NCI-H128 (cell line): ENCODE measurements around the gene KIF18B.

ENCODE experiments used
- DNase-seq: peaks from one replicate; lab custom pipeline; 2025; ENCODE audit not compliant: unreplicated experiment; lab: John Stamatoyannopoulos, UW

KIF18B gene

DNA sequence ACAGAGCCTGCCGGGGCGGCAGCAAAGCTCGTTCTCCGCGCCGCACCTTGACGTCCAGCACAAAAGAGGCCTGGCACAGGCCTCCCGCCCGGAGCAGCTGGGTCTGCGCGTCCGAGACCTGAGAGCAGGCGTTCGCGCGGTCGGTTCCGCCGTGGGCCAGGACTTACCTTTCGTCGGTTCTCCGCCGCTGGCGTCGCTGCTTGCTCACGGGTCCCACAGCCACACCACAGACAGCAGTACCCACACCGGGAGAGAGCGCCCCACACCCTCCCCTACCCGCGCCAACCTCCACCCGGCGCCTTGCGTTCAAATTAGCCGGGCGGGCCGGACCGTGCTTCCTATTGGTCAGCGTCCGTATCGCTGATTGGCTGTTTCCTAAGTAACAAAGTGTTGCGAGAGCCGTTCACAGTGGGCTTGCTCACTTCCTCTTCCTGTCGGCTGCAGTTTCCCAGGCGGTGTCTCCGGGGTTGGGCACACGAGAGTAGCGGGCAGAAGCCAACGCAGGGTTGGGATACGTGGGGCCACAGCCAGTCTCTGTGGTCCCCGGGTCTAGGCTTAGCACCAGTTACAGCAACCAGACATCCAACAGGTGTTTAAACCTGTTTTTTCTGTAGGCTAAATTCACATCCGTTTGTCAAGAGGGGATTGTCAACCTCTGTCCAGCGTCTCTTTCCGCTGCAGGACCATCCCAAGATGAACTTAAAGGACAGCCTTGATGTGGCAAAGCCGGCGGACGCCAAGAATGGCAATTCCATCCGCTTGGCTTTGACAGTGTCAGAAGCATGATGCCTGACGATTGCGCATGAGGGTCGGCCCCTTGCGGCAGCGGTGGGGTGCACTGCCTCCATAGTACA, at the start of gene KIF18B:
Gene KIF18B, minus strand, starts transcription at position 313 of the 854 bp plus-strand sequence. CDS start 11,429 bp downstream, outside the sequence.
- peak; percentile 73 for DNase-seq

DNA sequence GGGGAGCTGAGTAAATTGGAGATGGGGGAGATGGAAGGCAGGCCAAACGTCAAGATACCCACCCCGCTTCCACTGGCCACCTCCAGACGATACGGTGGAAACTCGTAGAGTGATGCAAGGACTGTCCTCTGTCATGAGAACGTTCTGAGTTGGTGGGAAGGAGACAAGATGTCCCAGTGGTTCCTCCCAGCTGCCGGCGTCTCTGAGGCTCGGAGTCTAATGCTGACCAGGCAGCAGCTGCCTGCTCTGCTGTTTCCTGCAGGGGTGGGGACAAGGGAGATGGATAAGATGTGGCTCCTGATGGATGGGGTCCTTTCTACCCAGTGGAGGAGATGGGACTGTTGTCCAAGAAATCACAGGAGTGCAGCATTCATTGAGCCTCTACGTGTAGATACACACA, 48.7 kb upstream of the KIF18B start:
- no peak for DNase-seq

DNA sequence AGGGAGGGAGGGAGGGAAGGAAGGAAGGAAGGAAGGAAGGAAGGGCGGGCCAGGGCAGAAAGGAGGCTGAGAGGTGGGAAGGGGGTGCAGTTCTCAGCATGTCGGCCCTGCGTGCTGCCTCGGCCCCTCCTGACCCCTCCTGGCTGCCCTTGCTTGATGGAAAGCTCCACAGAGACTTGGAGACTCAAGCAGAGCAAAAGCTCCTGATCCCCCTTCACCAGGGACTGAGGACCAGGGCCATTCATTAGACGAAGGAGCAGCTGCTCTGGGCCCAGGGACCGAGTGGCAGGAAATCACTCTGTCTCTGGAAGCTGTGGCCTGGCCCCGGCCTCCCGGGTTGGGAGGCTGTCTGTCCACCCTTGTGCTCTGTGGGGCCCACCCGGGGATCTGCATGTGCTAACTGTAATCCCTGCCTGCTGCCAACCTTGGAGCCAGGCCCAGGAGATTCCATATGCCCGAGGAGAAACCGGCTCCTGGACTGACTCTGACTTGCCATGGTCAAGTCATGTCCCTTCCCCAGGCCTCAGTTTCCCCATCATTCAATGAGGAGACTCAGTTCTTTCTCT, 47.9 kb upstream of the KIF18B start:
- DNase-seq, result no peak

DNA sequence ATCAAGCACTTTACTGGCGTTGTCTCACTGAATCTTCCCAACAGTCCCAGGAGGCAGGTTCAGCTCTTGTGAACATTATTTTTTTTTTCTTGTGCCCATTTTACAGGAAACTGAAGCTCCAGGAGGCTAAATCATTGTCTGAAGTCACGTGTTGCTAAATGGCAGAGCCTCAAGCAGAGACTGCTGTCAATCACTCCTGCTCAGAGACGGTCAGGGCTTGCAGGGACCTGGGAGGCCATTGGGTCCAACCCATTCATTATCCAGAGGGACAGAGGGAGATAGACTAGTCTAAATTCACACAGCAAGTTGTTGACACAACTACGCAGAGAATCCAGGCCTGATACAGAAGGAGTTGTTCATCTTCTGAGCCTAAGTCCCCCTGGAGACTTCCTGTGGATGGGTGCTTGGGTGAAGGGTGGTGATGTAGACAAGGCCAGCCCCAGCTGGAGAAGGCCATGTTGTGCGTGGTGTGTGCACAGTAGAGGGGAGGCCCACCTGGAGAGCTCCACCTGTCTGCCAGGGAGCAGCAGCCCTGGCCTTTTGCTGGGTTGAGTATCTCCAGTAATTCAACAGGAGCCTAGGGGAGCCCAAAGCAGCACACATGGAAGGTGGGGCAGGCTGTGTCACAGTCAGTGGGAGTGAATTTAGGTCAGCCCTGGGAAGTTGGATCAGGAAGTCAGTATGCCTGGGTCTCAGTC, 44.8 kb upstream of the KIF18B start:
- DNase-seq, result no peak

DNA sequence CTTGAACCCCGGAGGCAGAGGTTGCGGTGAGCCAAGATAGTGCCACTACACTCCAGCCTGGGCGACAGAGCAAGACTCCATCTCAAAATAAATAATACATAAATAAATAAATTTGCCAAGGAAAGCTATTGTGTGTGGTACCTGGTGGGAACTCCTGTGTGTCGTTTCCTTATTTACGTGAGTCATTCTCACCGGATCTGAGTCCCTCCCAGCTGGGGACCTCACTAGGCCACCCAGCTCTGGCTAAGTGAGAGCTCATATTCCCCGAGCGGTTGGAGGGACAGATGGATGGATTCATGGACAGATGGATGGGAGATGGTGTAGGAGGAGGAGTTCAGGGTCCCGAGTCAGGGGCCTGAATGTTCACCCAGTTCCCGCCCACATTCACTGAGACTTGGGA, 43.4 kb upstream of the KIF18B start:
- DNase-seq, result no peak

DNA sequence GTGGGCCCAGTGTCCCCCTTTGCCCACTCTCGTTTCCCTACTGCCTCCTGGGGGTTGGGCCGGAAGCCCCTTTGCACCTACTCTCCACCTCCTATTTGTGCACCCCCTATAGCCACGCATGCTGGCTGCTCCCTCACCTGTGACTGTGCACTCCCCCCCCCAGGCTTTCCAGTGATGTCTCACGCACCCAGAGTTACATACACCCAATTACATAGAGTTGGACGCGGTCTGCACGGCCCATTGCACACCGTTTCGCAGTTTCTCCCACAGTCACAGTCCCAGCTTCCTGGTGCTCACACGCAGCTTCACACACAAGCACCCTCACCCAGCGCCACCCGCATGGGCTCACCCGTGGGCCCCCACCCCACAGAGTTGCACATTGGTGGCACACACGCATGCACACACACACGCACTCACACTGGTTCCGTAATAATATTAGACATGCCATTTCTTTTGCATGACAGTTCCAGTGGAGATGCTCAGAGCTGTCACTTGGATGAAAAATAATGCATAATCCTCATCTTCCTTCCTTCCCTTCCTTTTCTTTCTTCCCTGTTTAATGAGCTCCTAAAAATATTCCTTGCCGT, 42.1 kb upstream of the KIF18B start:
- DNase-seq, result no peak

DNA sequence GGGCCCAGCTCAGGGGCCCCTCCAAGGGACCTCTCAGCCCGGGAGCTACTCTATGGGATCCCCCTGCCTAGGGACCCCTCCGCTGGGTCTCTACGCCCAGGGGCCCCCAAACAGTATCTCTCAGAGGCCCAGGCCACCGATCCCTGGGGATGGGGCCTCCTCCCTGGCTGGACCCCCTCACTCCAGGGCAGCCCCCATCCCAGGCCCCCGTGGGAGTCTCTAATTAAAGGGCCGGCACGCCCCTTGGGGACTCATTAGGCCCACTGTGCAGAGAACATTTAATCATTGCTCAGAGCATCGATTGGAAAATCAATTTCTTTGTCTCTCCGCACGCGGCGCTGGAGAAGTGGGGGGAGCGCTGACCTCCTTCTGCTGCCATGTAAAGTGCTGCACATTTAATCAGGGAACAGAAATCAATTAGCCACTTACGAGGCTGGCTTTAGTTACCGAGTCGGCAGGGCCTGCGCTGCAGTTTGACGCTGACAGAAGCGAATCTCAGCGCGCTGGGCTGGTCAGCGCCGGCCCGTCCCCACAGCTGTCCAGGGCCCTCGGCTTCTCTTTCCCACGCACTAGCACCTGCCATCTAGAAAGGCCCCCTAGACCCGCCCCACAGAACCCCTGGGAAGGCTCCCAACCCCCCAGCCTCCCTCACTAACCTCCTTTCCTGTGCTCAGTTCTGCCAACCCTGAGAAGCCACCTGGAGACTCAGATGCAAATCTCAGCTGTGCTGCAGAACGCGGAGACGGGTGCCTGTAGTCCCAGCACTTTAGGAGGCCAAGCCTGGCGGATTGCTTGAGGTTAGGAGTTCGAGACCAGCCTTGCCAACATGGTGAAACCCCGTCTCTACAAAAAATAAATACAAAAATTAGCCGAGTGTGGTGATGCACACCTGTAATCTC, 40.7 kb upstream of the KIF18B start:
- no peak for DNase-seq

DNA sequence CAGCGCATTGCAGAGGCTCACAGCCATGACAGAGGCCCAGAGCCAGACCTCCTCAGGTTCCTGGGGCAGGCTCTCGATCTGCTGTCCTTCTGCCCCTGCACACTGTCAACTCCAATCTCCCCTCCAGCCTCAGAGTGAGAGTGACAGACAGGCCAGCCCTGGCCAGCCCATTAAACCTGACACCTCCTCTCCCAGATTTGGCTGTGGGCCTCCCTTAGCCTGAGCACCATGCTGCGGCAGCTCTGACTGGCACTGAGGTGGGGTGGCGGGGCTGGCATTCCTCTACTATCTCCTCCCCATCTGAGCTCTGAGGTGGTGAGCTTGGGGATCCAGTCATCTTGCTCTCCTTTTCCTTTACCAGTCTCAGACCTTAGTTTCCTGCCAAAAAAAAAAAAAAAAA, 36.0 kb upstream of the KIF18B start:
- DNase-seq, result no peak

DNA sequence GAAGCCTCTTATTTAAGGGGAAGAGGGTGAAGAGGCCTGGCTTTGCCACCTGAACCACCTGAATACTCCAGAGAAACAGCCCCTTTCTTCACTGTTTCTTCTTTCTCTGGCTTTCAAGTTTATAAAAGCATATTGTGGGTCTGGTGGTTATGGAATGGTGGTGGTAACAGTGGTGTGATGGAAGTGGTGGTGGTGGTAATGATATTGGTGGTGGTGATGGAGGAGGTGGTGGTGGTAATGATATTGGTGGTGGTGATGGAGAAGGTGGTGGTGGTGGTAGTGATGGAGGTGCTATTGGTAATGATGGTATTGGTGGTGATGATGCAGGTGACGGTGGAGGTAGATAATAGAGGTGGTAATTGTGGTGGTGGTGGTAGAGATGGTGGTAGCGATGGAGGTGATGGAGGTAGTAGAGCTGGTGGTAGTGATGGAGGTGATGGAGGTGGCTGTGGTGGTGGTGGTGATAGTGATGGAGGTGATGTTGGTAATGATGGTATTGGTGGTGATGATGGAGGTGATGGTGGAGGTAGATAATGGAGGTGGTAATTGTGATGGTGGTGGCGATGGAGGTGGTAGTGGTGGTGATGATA, 34.6 kb upstream of the KIF18B start:
- no peak for DNase-seq

DNA sequence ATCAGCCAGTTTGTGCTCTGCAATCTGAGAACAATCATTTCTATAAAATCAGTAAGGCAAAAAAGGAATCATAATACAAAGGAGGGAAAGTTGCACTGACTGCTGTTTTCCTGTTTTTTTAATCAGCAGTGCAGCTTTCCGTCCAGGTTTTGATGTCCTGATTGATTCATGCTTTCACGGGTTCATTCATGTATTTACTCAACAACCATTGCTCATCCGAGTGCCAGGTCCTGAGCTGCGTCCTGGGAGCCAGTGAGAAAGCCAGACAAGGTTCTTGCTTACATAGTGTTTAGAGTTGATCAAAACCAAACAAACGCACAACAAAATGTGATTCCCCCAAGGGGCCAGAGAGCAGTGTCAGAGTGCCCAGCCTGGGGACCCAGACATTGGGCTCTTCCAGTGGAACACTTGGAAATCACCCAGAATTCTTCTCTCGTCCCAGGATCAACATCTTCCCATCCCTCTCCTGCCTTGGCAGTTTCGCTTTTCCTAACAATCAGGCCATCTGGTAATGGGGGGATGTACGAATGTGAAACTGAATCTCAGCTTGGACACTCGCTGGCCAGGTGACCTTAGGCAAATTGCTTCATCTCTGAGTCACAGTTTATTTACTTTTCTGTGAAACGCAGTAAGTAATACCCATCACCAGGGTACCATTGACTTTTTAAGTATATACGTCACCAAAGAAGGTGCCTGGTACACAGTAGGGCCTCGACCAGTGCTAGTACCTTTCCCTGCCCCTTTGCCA, 33.8 kb upstream of the KIF18B start:
- no peak for DNase-seq

DNA sequence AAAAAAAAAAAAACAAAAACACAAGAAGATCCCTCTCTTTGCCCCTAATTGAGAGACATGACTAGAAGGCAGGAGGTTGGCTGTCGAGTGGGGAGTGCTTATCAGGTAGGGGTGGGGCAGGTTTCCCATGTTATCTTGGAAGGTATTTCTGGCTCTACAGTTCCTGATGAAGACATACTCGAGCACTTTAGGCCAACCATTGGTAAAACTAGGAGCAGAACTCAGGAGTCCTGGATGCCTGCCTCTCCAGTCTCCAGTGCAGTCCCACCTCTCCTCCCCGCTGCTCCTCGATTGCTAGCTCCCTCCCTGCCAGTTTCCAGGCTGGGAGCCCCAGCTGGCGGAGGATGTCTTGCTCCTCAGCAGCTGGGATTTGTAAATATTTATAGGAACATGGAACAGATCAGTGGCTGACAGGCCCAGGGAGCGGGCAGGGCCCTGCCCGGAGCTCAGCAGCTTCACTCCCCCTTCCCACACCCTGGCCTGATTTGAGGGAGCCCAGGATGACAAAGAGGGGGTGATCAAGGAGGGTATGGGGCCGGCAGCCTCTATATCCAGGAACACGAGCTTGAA, 31.9 kb upstream of the KIF18B start:
- DNase-seq, result no peak

DNA sequence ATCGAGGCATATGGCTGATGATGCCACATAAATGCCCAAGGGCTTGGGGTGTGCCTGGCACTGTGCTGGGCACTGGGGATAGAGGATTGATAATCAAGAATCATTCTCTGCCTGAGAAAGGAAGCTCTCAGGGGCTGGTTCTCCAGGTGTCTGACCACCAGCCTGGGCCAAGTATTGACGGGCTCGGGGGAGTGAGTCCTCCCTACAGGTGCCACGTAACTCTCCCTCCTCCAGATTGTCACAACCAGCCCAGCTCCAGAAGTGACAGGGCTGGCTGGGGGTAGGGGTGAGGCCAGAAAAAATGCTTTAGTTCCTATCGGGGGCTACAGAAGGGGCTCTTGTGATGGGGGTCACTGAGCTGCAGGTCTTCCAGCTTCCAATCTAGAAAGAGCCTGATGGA, 31.2 kb upstream of the KIF18B start:
- no peak for DNase-seq

DNA sequence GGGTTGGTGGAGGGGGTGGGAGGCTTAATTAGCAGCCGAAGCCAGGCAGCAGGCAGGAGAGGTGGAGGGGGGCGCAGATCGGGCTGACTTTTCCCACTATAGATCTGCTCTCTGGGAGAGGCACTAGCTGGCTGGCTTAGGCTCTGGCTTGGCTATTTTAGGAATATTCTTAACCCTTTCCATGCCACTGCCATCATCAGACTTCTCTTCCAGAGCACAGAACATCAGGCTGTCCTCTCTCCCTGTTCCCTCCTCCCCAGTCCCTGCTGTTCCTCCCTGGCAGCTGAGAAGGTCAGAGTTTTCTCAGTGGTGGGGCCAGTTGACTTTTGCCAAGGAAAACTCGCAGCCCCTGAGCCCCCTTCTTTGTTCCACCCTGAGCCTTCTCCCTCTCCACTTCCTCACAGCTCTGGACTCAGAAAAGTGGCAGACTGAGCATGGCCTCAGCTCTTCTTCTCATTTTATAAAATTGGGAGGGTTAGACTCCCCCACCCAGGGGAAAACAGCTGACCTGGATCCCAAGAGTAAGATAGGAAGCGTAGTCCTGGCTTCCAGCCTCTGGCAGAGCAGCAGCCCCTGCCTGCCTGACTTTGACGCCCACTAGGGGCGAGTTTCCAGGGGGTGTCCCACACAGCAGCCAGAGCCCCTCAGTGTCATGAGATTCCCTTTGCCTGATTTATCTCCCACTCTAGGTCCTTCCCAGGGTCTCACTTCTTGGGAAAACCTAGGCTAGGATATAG, 30.4 kb upstream of the KIF18B start:
- no peak for DNase-seq

DNA sequence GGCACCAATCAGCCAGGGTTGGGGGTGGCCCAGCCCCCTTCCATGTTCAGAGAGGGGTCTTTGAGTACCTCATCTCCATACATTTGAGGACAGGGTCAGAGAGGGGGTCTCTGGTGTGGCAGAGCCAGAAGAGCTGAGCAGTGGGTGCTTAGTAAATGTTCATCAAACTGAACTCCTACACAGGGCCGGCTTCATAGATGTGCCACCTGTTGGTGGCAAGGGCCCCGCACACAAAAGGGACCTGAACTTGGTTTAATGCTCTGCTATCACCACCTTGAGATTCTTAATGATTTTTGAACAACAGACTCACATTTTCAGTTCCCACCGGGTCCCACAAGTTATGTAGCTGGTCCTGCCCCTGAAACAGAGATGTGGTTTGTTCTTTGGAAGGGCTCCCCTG, 29.5 kb upstream of the KIF18B start:
- DNase-seq, result no peak

DNA sequence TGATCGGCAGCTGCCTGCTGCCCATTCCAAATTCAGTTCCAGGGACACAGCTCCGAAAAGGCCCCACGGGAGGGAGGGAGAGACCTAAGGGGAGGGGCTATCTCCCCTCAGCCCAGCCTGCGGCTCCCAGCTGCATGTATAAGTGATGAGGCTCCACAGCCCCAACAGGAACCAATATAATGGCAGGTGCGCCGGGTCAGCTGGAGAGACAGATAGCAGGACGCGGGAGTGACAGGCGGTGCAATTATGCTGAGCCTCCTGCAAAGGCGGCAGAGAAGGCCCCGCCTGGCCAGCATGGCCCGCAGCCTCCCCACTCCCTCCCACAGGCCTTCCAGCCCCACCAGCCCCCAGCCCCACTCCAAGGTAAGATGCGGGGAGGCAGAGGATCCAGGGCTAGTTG, 28.6 kb upstream of the KIF18B start:
- DNase-seq, result no peak

DNA sequence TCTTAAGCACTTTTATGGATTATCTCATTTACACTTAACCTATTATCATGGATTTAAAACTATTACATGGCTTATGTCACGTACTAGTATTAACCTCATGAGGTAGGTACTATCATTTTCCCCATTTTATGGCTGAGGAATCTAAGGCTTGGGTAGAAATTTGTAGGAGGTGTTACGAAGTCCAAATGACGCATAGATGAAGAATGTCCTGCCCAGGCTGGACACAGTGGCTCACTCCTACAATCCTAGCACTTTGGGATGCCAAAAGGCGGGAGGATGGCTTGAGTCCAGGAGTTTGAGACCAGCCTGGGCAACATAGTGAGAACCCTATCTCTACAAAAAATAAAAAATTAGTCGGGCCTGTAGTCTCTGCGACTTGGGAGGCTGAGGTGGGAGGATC, 25.4 kb upstream of the KIF18B start:
- DNase-seq, result no peak

DNA sequence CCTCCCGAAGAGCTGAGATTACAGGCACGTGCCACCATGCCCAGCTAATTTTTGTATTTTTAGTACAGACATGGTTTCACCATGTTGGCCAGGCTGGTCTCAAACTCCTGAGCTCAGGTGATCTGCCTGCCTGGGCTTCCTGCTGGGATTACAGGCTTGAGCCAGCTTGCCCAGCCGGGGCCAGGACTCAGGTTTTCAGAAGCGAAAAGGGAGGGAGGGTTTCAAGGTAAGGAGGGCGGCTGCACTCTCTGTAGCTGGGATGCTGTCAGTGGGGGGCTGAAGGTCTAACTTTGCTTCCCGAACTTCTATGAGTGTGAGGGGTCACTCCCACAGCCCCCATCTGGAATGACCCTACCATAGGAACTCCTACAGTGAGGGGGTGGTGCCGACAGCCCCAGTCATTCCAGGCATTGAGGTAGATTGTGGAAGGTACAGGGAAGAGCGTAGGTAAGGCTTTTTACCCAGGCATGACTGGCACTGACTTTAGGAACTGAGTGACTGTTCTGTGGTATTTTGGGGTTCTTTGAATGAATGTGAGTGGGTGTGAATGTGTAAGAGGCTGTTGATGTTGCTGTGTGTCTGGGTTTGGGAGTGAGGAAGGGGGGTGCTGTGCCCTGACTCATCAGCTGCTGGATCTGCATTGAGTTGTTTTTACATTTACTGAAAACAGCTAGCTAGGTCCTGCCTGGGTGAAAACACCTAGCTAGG, 24.4 kb upstream of the KIF18B start:
- DNase-seq, result no peak

DNA sequence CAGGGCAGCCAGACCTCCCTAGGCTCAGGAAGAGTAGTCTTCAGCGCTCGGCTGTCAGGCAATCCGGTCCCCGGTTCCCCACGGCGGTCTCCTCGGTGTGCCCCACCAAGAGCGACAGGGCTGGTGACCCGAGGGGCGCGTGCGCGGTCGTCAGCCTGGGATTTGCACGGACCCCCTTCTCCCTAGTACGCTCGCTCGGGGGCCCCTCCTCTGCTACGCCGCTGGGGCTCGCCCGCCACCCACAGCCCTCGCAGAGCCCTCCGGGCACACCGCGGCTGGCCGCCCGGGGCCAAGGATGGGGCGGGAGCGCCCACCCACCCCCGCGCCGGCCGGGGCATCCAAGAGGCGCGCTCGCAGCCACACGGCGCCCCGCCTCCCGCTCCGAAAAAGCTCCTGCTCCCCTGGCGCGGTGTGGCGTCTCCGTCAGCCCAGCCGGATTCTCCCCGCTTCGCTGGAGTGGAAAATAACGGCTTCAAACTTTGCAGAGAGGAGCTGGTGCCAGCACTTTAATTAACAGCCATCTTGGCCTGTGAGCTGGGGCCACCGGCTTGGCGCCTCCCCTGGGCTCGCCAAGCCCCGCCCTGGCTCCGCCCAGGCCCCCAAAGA, 22.7 kb upstream of the KIF18B start:
- no peak for DNase-seq
